ENCODE results near the gene JADE1. TPM values are rescaled to one million over a fixed set of nuclear protein-coding genes. Genes with fewer than 3 reads are reported as not detected.

JADE1 gene
- 9.6 and 11.5 TPM in 2 replicates for total RNA-seq

DNA sequence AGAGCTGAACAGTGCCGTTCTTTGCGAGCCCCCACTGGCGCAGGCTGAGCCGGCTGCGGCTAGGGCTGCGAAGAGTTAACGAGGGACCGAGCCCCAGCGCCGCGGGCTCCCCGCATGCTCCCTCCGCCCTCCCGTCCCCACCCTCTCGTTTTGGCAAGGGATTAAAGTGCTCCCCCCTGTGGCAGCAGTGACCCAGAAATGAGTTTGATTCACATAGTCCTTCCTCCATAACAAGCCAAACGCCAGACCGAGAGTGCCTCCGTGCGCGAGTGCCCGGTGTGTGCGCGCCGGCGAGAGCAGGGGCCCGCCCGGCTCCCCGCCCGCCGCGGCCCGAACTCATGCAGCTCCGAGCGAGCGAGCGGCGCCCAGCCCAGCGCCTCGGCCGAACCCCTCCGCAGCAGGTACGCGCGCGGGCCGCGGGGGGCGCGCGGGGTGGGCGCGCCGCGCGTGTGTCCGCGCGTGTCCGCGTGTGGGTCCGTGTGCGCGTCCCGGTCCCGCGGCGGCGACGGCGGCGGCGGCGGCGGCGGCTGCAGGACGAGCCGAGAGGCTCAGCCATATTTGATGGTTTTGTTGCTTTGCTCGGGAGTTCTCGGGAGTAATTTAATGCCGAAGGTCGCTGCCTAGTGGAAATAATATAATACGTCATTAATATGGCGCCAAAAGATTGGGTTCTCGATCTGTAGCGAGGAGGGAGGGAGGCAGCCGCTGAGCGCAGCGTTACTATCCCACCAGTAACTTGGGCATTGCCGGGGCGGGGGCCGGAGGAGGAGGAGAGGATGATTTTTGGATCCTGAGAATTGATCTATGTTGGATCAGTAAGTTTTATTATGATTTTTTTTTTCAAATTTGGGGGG, at the start of gene JADE1:
Gene JADE1 (plus strand): TSS at position 224 of the 854 bp plus-strand sequence. CDS start 22,059 bp downstream, outside the sequence.

